ENCODE results near the gene TOR1AIP1. TPM values are rescaled to one million over a fixed set of nuclear protein-coding genes. Genes with fewer than 3 reads are reported as not detected.

The TOR1AIP1 gene
- total RNA-seq, 4 donors from 2014 or later: 91.1 to 116 (median 104) TPM

DNA sequence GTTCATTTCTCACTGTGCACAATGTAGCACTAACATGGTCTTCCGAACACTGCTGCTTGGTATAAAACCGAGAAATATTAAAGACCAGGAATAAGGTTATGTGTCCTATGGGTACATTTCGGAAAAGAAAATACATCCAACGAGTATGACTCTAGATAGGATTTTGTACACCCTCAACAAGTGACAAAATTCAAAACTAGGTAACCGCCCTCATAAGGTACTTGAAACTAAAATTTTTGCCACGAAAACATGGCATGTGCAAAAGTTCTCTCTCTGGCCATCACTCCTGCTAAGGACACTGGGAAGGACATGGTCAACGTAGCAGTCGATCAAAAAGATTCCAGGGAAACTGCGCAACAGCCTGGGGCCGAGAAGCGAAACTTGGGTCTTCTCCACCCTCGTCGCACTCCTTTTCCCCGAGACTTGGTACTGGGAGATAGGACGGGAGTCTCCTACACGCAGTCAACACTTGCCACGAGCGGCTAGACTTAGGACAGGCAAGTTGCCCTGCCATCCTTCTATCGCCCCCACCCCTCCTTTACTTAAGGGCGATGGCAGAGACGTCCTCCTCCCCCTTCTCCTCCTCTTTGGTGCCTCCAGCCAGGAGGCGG lies 338 bp upstream of the TOR1AIP1 start:
- DNase-seq: peak; percentile 90 to 93
- TF ChIP-seq, protein P1, sequence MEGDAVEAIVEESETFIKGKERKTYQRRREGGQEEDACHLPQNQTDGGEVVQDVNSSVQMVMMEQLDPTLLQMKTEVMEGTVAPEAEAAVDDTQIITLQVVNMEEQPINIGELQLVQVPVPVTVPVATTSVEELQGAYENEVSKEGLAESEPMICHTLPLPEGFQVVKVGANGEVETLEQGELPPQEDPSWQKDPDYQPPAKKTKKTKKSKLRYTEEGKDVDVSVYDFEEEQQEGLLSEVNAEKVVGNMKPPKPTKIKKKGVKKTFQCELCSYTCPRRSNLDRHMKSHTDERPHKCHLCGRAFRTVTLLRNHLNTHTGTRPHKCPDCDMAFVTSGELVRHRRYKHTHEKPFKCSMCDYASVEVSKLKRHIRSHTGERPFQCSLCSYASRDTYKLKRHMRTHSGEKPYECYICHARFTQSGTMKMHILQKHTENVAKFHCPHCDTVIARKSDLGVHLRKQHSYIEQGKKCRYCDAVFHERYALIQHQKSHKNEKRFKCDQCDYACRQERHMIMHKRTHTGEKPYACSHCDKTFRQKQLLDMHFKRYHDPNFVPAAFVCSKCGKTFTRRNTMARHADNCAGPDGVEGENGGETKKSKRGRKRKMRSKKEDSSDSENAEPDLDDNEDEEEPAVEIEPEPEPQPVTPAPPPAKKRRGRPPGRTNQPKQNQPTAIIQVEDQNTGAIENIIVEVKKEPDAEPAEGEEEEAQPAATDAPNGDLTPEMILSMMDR (IDR thresholded peaks at IDR 0.05): no peak
- no peak for TF ChIP-seq POLR2A (IDR thresholded peaks at IDR 0.05)
- 4 to 5% methylated on average over 21 to 22 of the region's 22 CpGs for WGBS, 2 donors
- peak overlapping the region; percentile 98 to 100 (median 100) for H3K27ac ChIP-seq
- no peaks in the 10 kb centered on the region for H3K9me3 ChIP-seq
- peaks cover 4 to 11% of the 10 kb centered on the region in 2 donors for H3K36me3 ChIP-seq
- intact Hi-C loops (cut with DNase I): loop anchor here (5.0 kb wide), 1 partner anchor 71 kb away; the partner anchor contains the start of gene CEP350
- no peaks in the 10 kb centered on the region for H3K27me3 ChIP-seq
- H3K4me1 ChIP-seq: peaks cover 5 to 27% of the 10 kb centered on the region in 2 donors
- peak overlapping the region; percentile 12 to 78 (median 76) for H3K4me3 ChIP-seq (replicated peaks in 1 of 3)

DNA sequence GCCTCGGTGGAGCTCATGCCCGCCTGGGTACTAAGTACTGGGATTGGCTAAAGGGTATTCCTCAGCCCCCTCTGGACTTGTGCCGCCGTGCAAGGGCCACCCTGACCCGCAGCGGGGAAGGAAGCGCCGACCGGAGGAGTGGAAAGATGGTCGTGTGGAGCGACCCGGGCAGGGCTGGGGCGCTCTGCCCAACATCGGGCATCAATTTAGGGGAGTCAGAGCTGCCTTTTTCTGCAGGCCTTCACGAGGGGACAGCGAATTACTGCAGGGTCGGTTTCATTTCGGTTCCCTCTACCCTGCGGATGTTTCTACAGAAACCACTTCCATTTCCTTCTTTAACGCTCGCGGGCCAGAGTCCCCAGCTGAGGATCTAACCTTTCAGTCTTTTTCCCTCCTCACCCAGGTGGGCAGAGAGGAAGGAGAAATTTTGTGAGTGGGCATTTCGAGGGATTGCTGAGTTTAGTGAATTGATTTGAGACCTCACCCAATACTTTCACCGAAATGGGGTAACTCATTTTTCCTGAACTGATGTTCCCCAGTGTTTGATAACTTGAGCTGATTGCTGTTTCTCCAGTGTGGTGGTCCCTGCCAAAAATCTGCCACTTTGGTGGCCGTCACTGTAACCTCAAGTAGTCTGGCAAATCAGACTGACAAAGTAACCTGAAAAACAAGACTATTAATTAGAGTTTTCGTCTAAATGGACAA lies 1.1 kb downstream of the TOR1AIP1 start:
- intact Hi-C loops (cut with DNase I): loop anchor here (5.0 kb wide), 1 partner anchor 69 kb away; the partner anchor contains the start of gene CEP350
- H3K27me3 ChIP-seq: no peaks in the 10 kb centered on the region
- peak overlapping the region; percentile 24 to 78 (median 73) for H3K4me3 ChIP-seq (replicated peaks in 1 of 3)
- no peaks in the 10 kb centered on the region for H3K9me3 ChIP-seq
- H3K27ac ChIP-seq: peak overlapping the region; percentile 98 to 100 (median 100)
- peaks cover 6 to 27% of the 10 kb centered on the region in 2 donors for H3K4me1 ChIP-seq
- TF ChIP-seq POLR2A (IDR thresholded peaks at IDR 0.05): no peak
- TF ChIP-seq, protein P1 (IDR thresholded peaks at IDR 0.05): no peak
- H3K36me3 ChIP-seq: peaks cover 4 to 11% of the 10 kb centered on the region in 2 donors
- 1% methylated on average over 14 to 25 of the region's 26 CpGs for WGBS, 2 donors
- DNase-seq: no peak

DNA sequence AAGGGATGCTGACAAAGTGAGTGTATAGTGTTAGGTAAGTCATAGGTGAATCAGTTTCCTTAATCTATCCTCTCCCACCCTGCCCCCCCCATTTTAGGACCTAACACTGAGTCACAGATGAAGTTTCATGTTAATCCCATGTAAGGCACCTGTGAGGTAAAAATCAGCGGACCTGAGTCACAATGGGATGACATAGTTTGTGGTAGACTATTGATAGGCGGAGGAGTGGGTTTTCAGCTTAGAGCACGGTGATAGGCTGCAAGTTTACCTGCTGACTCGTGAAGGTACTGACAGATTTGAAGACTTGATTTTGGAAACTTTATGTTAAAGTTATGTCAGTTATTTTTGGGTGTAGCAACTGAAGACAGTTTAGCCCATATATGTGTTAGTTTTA lies 1.7 kb downstream of the TOR1AIP1 start:
- no peak for TF ChIP-seq POLR2A (IDR thresholded peaks at IDR 0.05)
- TF ChIP-seq, protein P1 (IDR thresholded peaks at IDR 0.05): no peak
- intact Hi-C loops (cut with DNase I): loop anchor here (5.0 kb wide), 1 partner anchor 69 kb away; the partner anchor contains the start of gene CEP350
- Histone ChIP-seq H3K9me3 (no peaks in the 10 kb centered on the region), H3K27ac (peak overlapping the region in 1 of 3 donors; percentile 100), H3K4me1 (peaks cover 7 to 27% of the 10 kb centered on the region in 2 donors), H3K27me3 (no peaks in the 10 kb centered on the region), H3K36me3 (peaks cover 4 to 11% of the 10 kb centered on the region in 2 donors), H3K4me3 (replicated peaks in 1 of 3) (peak overlapping the region in 1 of 3 donors; percentile 78)
- no peak for DNase-seq
- WGBS, 2 donors: 32 to 37% methylated on average over 4 of the region's 4 CpGs

DNA sequence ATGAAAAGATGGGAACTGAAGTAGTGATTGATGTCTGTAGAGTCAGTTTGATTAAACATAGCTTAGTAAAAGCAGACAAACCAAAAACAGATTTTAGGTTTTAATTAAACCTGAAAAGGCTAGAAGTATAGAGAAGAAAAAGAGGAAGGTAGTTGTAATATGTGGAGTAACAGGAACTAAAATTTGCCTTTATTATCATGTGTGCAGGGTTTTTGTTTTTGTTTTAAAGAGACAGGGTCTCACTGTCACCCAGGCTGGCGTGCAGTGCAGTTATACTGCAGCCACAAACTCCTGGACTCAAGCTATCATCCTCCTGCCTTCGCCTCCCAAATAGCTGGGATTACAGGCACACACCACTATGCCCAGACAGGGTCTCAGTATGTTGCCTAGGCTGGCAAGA lies 6.0 kb downstream of the TOR1AIP1 start:
- peaks cover 17 to 31% of the 10 kb centered on the region in 2 donors for H3K36me3 ChIP-seq
- H3K4me3 ChIP-seq (replicated peaks in 1 of 3): no peak overlapping the region

More for the DNA sequence above, 6.0 kb downstream of the TOR1AIP1 start:
- intact Hi-C loops (cut with DNase I): no loop called here
- no peak for DNase-seq
- H3K4me1 ChIP-seq: peaks cover 7 to 18% of the 10 kb centered on the region in 2 donors
- TF ChIP-seq POLR2A (IDR thresholded peaks at IDR 0.05): no peak
- TF ChIP-seq, protein P1 (IDR thresholded peaks at IDR 0.05): no peak
- no peak overlapping the region for H3K27ac ChIP-seq
- no peaks in the 10 kb centered on the region for H3K27me3 ChIP-seq
- H3K9me3 ChIP-seq: no peaks in the 10 kb centered on the region
- 85 to 90% methylated on average over 2 of the region's 2 CpGs for WGBS, 2 donors
